Smooth muscle cell (in vitro differentiated cells): Measurements from ENCODE around the gene ADGRL3. TPM values are rescaled to one million over a fixed set of nuclear protein-coding genes. Genes with fewer than 3 reads are reported as not detected.

ENCODE experiments used
- DNase-seq: peaks from one replicate; lab custom pipeline; 2025; ENCODE audit not compliant: unreplicated experiment; lab: John Stamatoyannopoulos, UW
- H2AFZ ChIP-seq: fragments of 200-600 bp; sonication (generic); 2 replicates; pipeline ENCODE4 v1.6.0; 2016; ENCODE audit warnings: antibody characterized with exemption, low read depth, mild to moderate bottlenecking
- H3F3A ChIP-seq: fragments of 200-600 bp; sonication (generic); 2 replicates; pipeline ENCODE4 v1.6.0; 2017; ENCODE audit warnings: antibody characterized with exemption, low read depth
- H3K27ac ChIP-seq: fragments of 200-600 bp; sonication (generic); 2 replicates; pipeline ENCODE4 v1.5.1; 2016; ENCODE audit warnings: low read depth, mild to moderate bottlenecking
- H3K27me3 ChIP-seq: fragments of 200-600 bp; sonication (generic); 2 replicates; pipeline ENCODE4 v1.6.1; 2016; ENCODE audit warnings: low read depth, mild to moderate bottlenecking
- H3K36me3 ChIP-seq: fragments of 200-600 bp; sonication (generic); 2 replicates; pipeline ENCODE4 v1.5.1; 2016; ENCODE audit warnings: low read depth
- H3K4me1 ChIP-seq: fragments of 200-600 bp; sonication (generic); 2 replicates; pipeline ENCODE4 v1.5.1; 2016; ENCODE audit warnings: low read depth
- H3K4me2 ChIP-seq: fragments of 200-600 bp; sonication (generic); 2 replicates; pipeline ENCODE4 v1.6.0; 2016; ENCODE audit warnings: mild to moderate bottlenecking
- H3K4me3 ChIP-seq: fragments of 200-600 bp; sonication (generic); 2 replicates; pipeline ENCODE4 v1.5.1; 2016; ENCODE audit warnings: mild to moderate bottlenecking
- H3K79me2 ChIP-seq: fragments of 200-600 bp; sonication (generic); 2 replicates; pipeline ENCODE4 v1.6.0; 2016; ENCODE audit warnings: low read depth, mild to moderate bottlenecking
- H3K9ac ChIP-seq: fragments of 200-600 bp; sonication (generic); 2 replicates; pipeline ENCODE4 v1.6.0; 2016; ENCODE audit warnings: low read depth
- H3K9me3 ChIP-seq: fragments of 200-600 bp; sonication (generic); replicated peaks from 2 replicates; pipeline ENCODE4 v1.5.1; 2016; ENCODE audit warnings: low read depth
- H4K20me1 ChIP-seq: fragments of 200-600 bp; sonication (generic); 2 replicates; pipeline ENCODE4 v1.6.0; 2016; ENCODE audit warnings: low read depth
- CTCF ChIP-seq: fragments of 200-600 bp; sonication (generic); IDR thresholded peaks from 2 replicates; pipeline ENCODE4 v1.5.1; 2017; ENCODE audit warnings: borderline replicate concordance, mild to moderate bottlenecking, antibody characterized with exemption; ENCODE audit not compliant: insufficient read depth, poor library complexity, severe bottlenecking
- WGBS: methylation state at CpG from one replicate; pipeline ENCODE4 v1.1.7; 2016; ENCODE audit warnings: low lambda C conversion rate; 5-methylcytosine and 5-hydroxymethylcytosine counted together
- polyA plus RNA-seq: library from polyadenylated mRNA; unstranded; fragments of >200 nt; fragmentation: Nextera tagmentation; extraction: Ambion mirVana; gene quantifications from 2 replicates; pipeline ENCODE4 v1.2.1, GENCODE V29; 2016
- total RNA-seq: library from RNA; depleted of rRNA; stranded (reverse); fragments of >200 nt; gene quantifications from 2 replicates; pipeline ENCODE4 v1.2.3, GENCODE V29; 2014

ADGRL3 gene
- total and polyA plus RNA-seq, 2 experiments from 2014 or later, result 2.4 to 9.5 TPM

GRCh38 chr4:61408861-61409260 lies 208.7 kb downstream of the ADGRL3 start:
- Histone ChIP-seq H3K9ac (no peak overlapping the region), H3K4me1 (peaks cover 23% of the 10 kb centered on the region), H3K27ac (no peak overlapping the region), H3K36me3 (no peaks in the 10 kb centered on the region), H3F3A (no peaks in the 10 kb centered on the region), H3K4me3 (no peak overlapping the region), H3K79me2 (no peaks in the 10 kb centered on the region), H3K27me3 (no peaks in the 10 kb centered on the region), H3K4me2 (no peak overlapping the region), H4K20me1 (no peaks in the 10 kb centered on the region), H3K9me3 (no peaks in the 10 kb centered on the region), H2AFZ (no peak overlapping the region)
- DNase-seq, result no peak
- no peak for TF ChIP-seq CTCF

- H3F3A ChIP-seq, result no peaks in the 10 kb centered on the region
- H3K9ac ChIP-seq, result no peak overlapping the region
- H4K20me1 ChIP-seq, result no peaks in the 10 kb centered on the region
- H3K4me1 ChIP-seq, result peaks cover 23% of the 10 kb centered on the region
- no peaks in the 10 kb centered on the region for H3K9me3 ChIP-seq
- 90% methylated on average over 1 of the region's 1 CpG for whole genome bisulfite sequencing
- DNase-seq, result no peak
- no peak overlapping the region for H2AFZ ChIP-seq
- H3K4me2 ChIP-seq, result no peak overlapping the region
- TF ChIP-seq CTCF, result no peak
- H3K36me3 ChIP-seq, result no peaks in the 10 kb centered on the region
- no peaks in the 10 kb centered on the region for H3K27me3 ChIP-seq
- H3K27ac ChIP-seq, result no peak overlapping the region
- H3K4me3 ChIP-seq, result no peak overlapping the region
- H3K79me2 ChIP-seq, result no peaks in the 10 kb centered on the region
Observed at GRCh38 chr4:61411241-61411640, 211.1 kb downstream of the ADGRL3 start.

- no peak overlapping the region for H3K4me3 ChIP-seq
- no peak for TF ChIP-seq CTCF
- 82% methylated on average over 4 of the region's 4 CpGs for WGBS
- no peak overlapping the region for H3K27ac ChIP-seq
- no peaks in the 10 kb centered on the region for H3F3A ChIP-seq
- no peak overlapping the region for H3K9ac ChIP-seq
- H2AFZ ChIP-seq, result no peak overlapping the region
- H3K79me2 ChIP-seq, result no peaks in the 10 kb centered on the region
- no peak for DNase-seq
- no peak overlapping the region for H3K4me2 ChIP-seq
- H3K36me3 ChIP-seq, result no peaks in the 10 kb centered on the region
- no peaks in the 10 kb centered on the region for H4K20me1 ChIP-seq
- no peaks in the 10 kb centered on the region for H3K4me1 ChIP-seq
- no peaks in the 10 kb centered on the region for H3K27me3 ChIP-seq
- no peaks in the 10 kb centered on the region for H3K9me3 ChIP-seq
Observed at GRCh38 chr4:61425315-61425714, 225.2 kb downstream of the ADGRL3 start.

GRCh38 chr4:61426229-61426628 lies 226.1 kb downstream of the ADGRL3 start:
- Histone ChIP-seq H3K9me3 (no peaks in the 10 kb centered on the region), H3K79me2 (no peaks in the 10 kb centered on the region), H3K9ac (no peak overlapping the region), H3K4me3 (no peak overlapping the region), H3K27me3 (no peaks in the 10 kb centered on the region), H4K20me1 (no peaks in the 10 kb centered on the region), H2AFZ (no peak overlapping the region), H3K27ac (no peak overlapping the region), H3F3A (no peaks in the 10 kb centered on the region), H3K4me1 (no peaks in the 10 kb centered on the region), H3K36me3 (no peaks in the 10 kb centered on the region), H3K4me2 (no peak overlapping the region)
- 80% methylated on average over 5 of the region's 5 CpGs for WGBS
- no peak for DNase-seq
- no peak for TF ChIP-seq CTCF
